Kidney capillary endothelial cell (primary cell): ENCODE results near the gene NUP188.

Experiments
- DNase-seq: peaks from one replicate; pipeline ENCODE4 v3.0.0-alpha.2; 2018; ENCODE audit warnings: low spot score

Gene NUP188, protein sequence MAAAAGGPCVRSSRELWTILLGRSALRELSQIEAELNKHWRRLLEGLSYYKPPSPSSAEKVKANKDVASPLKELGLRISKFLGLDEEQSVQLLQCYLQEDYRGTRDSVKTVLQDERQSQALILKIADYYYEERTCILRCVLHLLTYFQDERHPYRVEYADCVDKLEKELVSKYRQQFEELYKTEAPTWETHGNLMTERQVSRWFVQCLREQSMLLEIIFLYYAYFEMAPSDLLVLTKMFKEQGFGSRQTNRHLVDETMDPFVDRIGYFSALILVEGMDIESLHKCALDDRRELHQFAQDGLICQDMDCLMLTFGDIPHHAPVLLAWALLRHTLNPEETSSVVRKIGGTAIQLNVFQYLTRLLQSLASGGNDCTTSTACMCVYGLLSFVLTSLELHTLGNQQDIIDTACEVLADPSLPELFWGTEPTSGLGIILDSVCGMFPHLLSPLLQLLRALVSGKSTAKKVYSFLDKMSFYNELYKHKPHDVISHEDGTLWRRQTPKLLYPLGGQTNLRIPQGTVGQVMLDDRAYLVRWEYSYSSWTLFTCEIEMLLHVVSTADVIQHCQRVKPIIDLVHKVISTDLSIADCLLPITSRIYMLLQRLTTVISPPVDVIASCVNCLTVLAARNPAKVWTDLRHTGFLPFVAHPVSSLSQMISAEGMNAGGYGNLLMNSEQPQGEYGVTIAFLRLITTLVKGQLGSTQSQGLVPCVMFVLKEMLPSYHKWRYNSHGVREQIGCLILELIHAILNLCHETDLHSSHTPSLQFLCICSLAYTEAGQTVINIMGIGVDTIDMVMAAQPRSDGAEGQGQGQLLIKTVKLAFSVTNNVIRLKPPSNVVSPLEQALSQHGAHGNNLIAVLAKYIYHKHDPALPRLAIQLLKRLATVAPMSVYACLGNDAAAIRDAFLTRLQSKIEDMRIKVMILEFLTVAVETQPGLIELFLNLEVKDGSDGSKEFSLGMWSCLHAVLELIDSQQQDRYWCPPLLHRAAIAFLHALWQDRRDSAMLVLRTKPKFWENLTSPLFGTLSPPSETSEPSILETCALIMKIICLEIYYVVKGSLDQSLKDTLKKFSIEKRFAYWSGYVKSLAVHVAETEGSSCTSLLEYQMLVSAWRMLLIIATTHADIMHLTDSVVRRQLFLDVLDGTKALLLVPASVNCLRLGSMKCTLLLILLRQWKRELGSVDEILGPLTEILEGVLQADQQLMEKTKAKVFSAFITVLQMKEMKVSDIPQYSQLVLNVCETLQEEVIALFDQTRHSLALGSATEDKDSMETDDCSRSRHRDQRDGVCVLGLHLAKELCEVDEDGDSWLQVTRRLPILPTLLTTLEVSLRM (N-terminal part only)

GRCh38 chr9:128947527-128948301, at the start of gene NUP188, which contains the start of gene DOLK:
NUP188 (plus strand) TSS chr9:128947699; CDS start chr9:128947720, 21 bp downstream.
DOLK (minus strand) TSS chr9:128947603; CDS start chr9:128947303, 300 bp downstream.
- peak; percentile 93 for DNase-seq

GRCh38 chr9:128898382-128898781, 49.1 kb upstream of the NUP188 start:
- DNase-seq = no peak

DNA sequence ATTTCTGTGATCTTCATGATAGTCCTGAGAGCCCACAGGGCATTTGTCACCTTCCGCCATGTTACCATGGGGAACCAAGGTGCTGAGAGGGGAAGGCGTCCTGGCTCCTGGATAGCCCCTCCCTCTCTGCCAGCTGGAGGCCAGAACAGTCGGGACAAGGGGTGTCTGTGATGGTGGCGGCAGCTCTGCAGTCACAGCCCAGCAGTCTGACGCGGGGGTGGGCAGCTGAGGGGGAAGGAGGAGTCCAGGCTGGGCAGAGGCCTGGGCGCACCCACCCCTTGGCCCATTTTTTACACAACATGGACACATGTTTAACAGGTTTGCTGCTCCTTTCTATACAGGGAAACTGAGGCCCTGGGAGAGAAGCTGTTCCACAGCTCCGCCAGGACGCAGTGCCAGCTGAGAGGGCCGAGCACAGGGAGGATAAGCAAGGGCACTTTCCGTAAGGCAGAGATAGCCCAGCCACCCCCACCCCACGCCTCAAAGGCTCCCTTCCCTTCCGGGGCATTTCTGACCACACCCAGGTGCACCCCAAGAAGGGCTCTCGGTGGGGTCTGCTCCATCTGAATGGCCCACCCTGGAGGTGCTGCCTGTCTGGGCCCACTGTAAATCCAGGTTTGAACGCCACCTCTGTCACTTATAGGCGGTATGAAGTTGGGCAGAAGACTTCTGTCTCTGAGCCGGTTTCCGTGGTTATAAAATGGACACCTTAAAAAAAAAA, 48.5 kb upstream of the NUP188 start:
- no peak for DNase-seq

- no peak for DNase-seq
Observed at GRCh38 chr9:128899566-128900322, 47.8 kb upstream of the NUP188 start.

- no peak for DNase-seq
Observed at GRCh38 chr9:128901379-128901778, 46.1 kb upstream of the NUP188 start.

DNA sequence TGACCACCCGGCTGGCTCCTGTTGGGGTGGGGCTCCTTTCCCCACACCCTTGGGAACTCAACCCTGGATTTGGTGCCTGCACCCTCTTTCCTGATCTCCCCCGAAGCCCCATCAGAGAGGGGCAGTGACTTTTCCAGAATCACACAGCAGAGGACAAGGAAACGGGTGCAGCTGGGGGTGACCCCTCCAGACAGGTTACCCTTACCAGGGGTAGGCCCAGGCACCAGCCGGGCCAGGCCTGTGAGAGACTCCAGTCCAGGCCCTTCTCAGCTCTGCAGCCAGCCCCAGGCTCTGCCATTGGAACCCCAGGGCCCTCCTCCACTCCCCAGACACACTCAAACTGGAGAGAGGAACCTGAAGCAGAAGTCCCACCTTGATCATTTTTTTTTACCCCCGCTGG, 45.7 kb upstream of the NUP188 start:
- no peak for DNase-seq

- DNase-seq = no peak
Observed at GRCh38 chr9:128902351-128903078, 45.0 kb upstream of the NUP188 start.

DNA sequence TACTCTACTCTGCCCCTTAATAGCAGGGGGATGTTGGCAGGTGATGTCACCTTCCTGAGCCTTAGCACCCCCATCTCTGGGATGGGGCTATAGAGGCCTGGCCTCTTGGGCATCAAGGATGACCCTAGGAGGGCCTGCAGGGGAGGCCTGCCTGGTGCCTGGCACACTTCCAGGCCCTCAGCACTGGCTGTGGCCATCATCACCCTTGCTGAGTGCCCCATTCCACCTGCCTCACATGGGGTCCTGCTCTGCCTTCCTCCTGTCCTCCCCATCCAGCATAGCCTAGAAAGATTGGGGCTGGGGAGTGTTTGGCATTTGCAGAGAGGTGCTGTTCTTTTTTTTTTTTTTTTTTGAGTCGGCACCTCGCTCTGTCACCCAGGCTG, 44.4 kb upstream of the NUP188 start:
- DNase-seq = no peak

DNA sequence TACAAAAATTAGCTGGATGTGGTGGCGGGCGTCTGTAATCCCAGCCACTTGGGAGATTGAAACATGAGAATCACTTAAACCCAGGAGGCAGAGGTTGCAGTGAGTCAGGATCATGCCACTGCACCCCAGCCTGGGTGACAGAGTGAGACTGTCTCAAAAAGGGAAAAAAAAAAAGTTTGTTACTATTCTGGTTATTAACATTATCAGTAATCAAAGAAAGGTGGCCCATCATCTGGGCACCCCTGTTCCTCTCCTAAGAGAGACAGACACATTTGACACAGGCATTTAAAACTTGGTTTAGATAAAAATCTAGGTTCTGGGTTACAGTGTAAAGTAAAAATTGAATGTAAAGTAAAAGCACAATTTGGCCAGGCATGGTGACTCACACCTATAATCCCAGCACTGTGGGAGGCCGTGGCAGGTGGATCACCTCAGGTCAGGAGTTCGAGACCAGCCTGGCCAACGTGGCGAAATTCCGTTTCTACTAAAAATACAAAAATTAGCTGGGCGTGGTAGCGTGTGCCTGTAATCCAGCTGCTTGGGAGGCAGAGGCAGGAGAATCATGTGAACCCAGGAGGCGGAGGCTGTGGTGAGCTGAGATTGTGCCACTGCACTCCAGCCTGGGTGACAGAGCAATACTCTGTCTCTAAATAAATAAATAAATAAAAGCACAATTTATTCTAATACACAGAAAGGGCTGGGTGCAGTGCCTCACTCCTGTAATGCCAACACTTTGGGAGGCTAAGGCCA, 43.5 kb upstream of the NUP188 start:
- DNase-seq = no peak

DNA sequence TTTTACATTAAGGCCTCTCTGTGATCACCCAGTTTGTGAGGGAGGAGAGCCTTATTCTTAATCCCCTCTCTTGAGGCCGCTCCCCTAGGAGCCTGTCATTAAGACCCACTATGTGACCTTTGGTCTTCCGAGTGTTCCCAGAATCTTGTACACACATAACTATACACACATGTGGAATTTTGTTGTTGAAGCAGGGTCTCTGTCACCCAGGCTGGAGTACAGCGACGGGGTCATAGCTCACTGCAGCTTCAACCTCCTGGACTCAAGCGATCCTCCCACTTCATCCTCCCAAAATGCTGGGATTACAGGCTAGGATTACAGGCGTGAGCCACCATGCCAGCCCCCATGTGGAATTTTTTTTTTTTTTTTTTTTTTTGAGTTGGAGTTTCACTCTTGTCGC, 41.5 kb upstream of the NUP188 start:
- DNase-seq = no peak

GRCh38 chr9:128906741-128907140, 40.8 kb upstream of the NUP188 start:
- DNase-seq = no peak

DNA sequence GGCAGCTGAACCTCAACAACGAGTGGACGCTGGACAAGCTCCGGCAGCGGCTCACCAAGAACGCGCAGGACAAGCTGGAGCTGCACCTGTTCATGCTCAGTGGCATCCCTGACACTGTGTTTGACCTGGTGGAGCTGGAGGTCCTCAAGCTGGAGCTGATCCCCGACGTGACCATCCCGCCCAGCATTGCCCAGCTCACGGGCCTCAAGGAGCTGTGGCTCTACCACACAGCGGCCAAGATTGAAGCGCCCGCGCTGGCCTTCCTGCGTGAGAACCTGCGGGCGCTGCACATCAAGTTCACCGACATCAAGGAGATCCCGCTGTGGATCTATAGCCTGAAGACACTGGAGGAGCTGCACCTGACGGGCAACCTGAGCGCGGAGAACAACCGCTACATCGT, 39.1 kb upstream of the NUP188 start:
- DNase-seq = no peak

DNA sequence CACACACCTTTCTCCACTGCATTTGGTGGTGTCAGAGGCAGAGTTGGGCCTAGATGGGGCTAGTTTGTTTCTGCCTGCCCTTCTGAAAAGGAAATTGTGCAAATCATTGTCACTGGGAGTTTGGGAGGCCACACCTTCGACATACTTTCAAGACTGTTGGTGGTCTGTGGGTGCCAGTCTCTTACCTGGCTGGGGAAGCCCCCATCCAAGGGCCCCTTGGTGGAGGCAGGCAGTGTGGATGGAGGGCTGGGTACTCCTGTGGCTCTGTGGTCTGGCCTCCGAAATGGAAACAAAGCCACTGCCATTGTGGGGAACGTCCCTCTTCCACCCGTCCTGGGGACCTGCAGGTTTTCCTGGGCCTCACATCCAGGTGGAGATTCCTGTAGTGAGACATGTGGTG, 37.6 kb upstream of the NUP188 start:
- no peak for DNase-seq

- DNase-seq = no peak
Observed at GRCh38 chr9:128910906-128911305, 36.6 kb upstream of the NUP188 start.

DNA sequence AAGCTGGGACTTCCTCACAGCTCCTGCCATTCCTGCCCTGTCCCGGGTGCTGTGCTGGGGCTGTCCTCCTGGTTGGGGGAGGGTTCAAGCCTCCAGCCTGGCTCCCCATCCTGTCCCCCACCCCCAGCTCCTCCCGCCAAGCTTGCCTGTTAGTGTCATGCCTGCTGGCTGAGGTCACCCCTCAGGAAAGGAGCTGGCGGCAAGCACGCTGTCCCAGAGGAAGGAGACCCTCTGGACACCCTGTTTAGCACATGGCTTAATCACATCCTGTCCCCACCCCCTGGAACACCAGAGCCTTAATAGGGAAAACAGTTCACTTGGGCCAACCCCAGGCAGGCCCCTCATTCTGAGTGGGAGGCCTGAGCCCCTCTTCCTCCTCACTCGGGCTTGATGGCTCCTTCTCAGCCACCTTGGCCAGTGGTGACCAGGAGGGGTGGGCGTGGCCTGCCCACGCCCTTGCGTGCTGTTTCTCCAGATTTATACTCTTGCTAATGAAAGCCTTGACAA, 35.9 kb upstream of the NUP188 start:
- peak; percentile 98 for DNase-seq

DNA sequence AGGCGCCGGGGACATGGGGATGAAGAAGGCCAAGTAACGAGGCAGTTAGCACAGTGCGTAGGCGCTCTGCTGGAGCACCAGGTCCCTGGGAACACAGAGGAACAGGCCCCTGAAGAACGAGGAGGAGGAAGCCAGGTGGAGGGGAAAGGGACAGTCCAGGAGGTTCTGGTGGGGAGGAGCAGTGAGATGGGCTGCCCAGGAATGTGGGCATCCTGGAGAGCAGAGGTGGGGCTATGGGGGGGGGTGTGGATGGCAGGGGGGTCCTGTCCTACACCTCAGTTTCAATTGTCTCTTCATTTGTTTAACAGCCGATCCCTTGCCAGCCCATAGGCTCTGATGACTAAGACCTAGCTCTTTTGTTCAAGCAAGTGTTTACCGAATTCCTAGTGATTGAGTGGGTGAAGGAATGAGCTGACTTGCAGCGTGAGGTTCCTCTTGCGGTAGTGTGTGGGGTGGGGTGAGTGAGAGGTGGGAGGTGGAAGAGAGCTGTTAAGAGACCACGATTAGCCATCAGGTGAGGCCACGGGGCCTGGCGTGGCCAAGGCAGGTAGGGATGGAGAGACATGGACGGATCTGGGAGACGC, 35.1 kb upstream of the NUP188 start:
- DNase-seq = peak; percentile 93

GRCh38 chr9:128913048-128913900, 34.2 kb upstream of the NUP188 start:
- no peak for DNase-seq
